ENCODE measurements around the gene ARID1B.

GRCh38 chr6:156989159-156989806 lies 212.1 kb downstream of the ARID1B start:
- TF ChIP-seq HNRNPLL (IDR thresholded peaks at IDR 0.05; ENCODE audit: low read depth, low read length, poor library complexity, severe bottlenecking) (no peak), CTCF (CRISPR knock-in tag; IDR thresholded peaks at IDR 0.05) (no peak), ZNF839 (CRISPR knock-in tag; IDR thresholded peaks at IDR 0.05; ENCODE audit: borderline replicate concordance) (no peak), ATF4 (CRISPR knock-in tag; IDR thresholded peaks at IDR 0.05) (no peak), ZSCAN30 (CRISPR knock-in tag; IDR thresholded peaks at IDR 0.05) (no peak), MNT (IDR thresholded peaks at IDR 0.05) (no peak), RXRA (CRISPR knock-in tag; IDR thresholded peaks at IDR 0.05) (no peak), USF2 (IDR thresholded peaks at IDR 0.05; ENCODE audit: low read depth, low read length) (no peak), USF2 (CRISPR knock-in tag; IDR thresholded peaks at IDR 0.05; ENCODE audit: borderline replicate concordance) (no peak)
